LNCAP (cell line): ENCODE results near the gene HOXD13.

Experiments
- TF ChIP-seq, protein P1 (sequence below): fragments of 450-650 bp; IDR thresholded peaks from 2 replicates; pipeline ENCODE4 v1.5.1; 2017; ENCODE audit warnings: mild to moderate bottlenecking

The HOXD13 gene

DNA sequence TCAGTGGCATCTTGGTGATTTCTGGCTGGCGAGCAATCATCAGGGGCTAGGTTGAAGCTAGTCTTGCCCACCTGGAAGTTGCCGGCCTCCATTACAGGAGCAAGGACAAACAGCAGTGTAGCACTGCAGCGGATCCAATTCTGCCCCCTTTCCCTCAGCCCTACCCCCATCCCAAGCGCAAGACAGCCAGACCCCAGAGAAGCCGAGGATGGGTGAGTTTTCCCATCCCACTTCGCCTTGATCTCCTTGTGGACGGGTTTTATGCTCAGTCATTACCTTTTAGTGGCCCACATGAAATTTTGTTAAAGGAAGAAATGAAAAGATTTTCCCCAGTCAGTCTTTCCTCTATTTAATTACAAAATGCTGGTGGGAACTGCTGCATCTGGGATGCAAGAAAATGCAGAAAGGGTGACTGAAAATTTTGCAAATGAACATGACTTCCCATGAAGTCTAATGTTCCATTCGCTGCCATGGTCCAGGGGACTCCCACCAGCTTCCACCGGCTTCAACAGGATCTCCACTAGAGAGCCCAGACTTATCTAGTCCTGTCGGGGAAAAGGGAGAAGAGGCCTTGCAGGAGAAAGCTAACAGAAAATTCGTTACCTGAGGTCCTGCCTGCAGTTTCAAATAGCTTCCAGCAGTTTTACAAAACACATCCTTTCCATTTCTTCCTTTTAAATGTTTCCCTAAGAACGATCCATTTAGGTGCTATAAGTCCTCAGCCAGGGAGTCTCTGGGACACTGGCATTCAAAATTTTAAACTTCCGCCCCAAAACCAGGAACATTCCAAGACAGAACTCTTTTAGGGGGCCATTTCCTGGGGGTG is 28.1 kb downstream of the HOXD13 start:
- TF ChIP-seq, protein P1, sequence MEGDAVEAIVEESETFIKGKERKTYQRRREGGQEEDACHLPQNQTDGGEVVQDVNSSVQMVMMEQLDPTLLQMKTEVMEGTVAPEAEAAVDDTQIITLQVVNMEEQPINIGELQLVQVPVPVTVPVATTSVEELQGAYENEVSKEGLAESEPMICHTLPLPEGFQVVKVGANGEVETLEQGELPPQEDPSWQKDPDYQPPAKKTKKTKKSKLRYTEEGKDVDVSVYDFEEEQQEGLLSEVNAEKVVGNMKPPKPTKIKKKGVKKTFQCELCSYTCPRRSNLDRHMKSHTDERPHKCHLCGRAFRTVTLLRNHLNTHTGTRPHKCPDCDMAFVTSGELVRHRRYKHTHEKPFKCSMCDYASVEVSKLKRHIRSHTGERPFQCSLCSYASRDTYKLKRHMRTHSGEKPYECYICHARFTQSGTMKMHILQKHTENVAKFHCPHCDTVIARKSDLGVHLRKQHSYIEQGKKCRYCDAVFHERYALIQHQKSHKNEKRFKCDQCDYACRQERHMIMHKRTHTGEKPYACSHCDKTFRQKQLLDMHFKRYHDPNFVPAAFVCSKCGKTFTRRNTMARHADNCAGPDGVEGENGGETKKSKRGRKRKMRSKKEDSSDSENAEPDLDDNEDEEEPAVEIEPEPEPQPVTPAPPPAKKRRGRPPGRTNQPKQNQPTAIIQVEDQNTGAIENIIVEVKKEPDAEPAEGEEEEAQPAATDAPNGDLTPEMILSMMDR, result no peak

DNA sequence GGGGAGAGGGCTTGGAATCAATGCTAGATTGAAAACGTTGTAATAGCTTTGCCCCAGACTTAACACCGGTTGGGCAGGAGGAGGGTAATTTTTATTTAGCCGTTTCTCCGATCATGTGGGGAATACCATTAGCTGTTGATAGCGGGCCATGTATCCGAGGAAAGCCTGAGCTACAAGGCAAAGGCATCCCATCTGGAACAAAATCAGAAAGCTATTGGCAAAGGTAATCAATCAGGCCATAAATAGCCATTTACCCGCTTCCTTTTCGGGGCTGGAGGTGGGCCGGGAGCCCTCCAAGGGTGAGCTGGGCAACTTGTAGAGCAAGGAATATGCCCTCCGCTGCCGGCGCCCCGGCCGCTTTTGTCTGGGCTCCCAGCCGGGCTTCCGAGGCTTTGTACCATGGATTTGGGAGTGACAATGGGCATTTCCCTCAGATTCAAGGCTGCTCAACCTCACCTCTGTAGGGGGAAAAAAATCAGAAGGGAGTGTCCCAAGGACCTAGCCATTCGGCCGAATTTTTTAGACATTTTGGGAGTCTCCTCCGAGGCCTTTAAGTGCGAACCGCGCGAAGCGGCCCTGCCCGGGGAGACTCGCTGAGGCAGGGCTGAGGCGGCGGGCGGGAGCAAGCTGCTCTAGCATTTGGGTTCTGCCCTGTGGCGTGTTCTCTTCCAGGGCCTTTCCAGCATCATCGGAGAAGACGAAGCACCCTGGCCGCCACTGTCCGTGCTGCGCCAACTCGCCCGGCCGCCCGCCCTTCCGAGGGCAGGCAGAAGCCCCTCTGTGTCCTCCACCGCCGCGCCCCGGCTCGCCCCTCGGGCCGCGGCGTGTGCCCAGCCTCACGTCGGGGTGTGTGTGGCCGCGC is 28.9 kb downstream of the HOXD13 start:
- TF ChIP-seq, protein P1, result no peak

DNA sequence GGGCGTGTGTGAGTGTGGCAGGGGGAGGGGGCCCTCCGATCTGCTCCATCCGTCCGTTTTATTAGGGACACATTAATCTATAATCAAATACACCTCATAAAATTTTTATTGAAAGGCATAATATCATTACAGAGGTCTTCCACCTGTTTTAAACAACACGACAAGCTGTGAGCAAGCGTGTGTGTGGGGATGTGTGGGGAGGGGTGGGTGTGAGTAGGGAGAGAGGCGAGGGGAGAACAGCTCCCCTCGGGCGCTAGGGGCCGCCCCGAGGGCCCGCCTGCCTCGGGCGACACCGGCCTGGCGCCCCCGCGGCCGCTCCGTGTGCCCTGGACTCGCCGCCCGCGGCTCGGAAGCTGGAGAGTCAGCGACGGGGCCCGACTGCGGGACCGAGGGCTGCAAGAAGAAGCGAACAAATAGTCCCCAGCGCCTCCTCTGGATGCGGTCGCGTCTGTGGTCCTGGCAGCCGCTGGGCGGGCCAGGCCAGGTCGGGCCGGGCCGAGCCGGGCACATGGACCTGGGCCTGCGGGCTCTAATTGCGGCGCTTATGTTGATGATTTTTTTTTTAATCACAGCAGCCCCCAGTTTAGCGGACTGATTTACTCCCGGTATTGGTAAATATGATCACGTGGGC is 29.6 kb downstream of the HOXD13 start:
- TF ChIP-seq, protein P1, result no peak

DNA sequence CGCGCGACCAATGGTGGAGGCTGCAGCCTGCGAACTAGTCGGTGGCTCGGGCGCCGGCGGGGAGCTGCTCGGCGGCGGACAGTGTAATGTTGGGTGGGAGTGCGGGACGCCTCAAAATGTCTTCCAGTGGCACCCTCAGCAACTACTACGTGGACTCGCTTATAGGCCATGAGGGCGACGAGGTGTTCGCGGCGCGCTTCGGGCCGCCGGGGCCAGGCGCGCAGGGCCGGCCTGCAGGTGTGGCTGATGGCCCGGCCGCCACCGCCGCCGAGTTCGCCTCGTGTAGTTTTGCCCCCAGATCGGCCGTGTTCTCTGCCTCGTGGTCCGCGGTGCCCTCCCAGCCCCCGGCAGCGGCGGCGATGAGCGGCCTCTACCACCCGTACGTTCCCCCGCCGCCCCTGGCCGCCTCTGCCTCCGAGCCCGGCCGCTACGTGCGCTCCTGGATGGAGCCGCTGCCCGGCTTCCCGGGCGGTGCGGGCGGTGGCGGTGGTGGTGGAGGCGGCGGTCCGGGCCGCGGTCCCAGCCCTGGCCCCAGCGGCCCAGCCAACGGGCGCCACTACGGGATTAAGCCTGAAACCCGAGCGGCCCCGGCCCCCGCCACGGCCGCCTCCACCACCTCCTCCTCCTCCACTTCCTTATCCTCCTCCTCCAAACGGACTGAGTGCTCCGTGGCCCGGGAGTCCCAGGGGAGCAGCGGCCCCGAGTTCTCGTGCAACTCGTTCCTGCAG is 30.3 kb downstream of the HOXD13 start, which contains the start of gene HOXD9:
HOXD9 (plus strand) TSS at position 37 of the 728 bp plus-strand sequence; CDS start at position 87, 50 bp downstream.
- TF ChIP-seq, protein P1, result no peak

DNA sequence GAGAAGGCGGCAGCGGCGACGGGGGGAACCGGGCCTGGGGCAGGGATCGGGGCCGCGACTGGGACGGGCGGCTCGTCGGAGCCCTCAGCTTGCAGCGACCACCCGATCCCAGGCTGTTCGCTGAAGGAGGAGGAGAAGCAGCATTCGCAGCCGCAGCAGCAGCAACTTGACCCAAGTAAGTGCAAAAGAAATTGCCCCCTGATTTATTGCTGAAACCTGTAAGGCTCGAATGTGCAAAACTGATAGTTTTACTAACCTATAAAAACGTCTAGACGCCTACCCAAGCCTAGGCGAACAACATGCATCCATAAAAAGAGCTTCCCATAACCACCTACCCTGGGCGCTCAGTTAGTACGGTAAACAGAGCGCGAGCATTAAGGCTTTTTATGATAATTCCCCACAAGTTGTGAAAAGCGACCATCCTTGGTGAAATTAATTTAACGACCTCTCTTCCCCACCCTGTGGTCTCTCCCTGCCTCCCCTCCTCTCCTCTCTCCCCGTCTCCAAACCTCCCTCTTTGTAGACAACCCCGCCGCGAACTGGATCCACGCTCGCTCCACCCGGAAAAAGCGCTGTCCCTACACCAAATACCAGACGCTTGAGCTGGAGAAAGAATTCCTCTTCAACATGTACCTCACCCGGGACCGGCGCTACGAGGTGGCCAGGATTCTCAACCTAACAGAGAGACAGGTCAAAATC is 31.0 kb downstream of the HOXD13 start:
- TF ChIP-seq, protein P1, result no peak

DNA sequence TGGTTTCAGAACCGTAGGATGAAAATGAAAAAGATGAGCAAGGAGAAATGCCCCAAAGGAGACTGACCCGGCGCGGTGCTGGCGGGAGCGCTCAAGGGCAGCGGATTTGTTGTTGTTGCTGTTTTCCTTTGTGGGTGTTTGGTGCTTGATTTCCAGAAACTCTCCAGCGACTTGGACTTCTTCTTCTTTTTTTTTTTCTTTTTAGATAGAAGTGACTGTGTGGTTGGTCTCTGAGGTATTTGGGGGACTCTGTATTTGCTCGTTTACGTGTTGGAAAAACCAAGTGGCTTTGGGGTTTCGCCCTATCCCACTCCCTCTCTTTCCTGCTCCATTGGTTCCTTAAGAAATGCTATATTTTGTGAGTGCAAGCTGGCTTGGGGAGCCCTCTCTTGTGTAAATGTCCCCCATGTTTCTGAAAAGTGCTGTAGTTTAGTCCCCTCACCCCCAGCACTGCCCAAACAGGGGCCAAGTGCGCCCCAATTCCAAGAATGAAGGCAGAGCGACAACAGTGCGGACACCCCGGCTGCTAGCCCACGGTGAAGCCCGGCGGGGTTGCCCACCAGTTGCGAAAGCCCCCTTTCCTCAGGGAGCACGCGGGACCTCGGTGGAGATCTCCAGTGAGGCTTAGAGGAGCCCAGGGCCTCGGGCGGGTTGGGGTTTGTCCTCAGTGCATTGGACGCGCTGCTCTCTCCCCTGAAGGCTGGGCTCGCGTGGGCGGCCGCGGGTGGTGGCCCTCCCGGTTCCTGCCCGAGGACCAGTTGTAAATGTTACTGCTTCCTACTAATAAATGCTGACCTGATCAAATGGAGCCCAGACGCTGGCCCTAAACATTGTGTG is 31.8 kb downstream of the HOXD13 start:
- TF ChIP-seq, protein P1, result no peak
